ENCODE measurements around the gene MBP. TPM values are rescaled to one million over a fixed set of nuclear protein-coding genes. Genes with fewer than 3 reads are reported as not detected.

The MBP gene
- total and polyA plus RNA-seq, 2 of the 13 experiments (the other 11 are each of a cell fraction or from before 2014, with no cell fraction given) = 5.0 to 8.5 TPM

DNA sequence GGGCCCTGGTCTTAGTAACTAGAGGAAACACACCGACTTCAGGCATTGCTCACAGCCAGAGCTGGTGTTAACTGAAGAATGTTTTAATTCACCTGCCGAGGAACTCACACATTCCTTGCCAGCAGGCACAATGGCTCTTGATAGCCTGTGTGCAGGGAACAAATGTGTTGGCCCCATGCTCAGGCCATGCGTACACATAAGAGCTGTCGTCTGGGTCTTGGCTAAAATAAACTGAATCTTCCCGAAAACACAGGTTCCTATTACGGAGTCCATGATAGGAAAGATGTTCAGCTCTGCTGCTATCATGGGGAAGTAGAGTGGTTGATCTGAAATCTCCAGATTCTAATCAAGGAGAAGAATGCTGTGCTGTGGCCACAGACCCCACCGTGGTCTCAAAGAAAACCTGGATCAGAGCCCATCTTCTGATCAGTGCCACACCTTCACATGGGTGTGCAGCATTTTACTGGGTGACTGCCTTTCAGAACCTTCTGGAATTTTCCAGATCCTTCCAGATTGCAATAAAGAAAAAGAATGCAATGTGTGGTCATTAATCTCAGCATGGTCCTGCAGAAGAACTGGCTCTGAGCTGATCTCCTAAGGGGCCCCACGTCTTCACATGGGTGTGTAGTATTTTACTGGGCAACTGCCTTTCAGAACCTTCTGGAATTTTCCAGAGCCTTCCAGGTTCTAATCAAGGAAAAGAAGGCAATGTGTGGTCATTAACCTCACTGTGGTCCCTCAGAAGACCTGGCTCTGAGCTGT lies 17.2 kb downstream of the MBP start:
- ChIA-PET CTCF (ENCODE audit: low intra/inter-chr PET ratio, low total read pairs) (interaction anchor here (1.2 kb wide), 1 partner anchor 17 kb away, joined by 3 read pairs; the partner anchor contains the start of gene MBP), POLR2A (interaction anchor here (0.9 to 2.4 kb wide), 9 partner anchors 8 to 58 kb away, joined by 3 to 19 read pairs (median 4); partner anchors contain the start of gene MBP)
- intact Hi-C loops (cut with micrococcal nuclease; ENCODE audit: unreplicated experiment) = loop anchor here (2.0 kb wide), 2 partner anchors 17 to 29 kb away; partner anchors contain the start of gene MBP
- Histone ChIP-seq H3K4me2 (ENCODE audit: low read depth, low read length) (peak overlapping the region; percentile 75), H3K36me3 (replicated peaks in 1 of 2; ENCODE audit: control insufficient read depth in 1 of 2, insufficient read depth in 2 of 2, low read length in 2 of 2) (no peaks in the 10 kb centered on the region), H3K79me2 (ENCODE audit: insufficient read depth, low read length) (no peaks in the 10 kb centered on the region), H3K27me3 (ENCODE audit: control insufficient read depth in 1 of 2, insufficient read depth in 2 of 2, low read length in 2 of 2) (no peaks in the 10 kb centered on the region), H4K20me1 (ENCODE audit: insufficient read depth, low read length) (no peaks in the 10 kb centered on the region), H3K4me3 (replicated peaks in 1 of 3; ENCODE audit: insufficient read depth in 1 of 3, low read depth in 2 of 3, low read length in 3 of 3) (peak overlapping the region; percentile 19 to 64 (median 43); a peak in 5 of 6 replicates), H3K4me1 (ENCODE audit: insufficient read depth, low read length) (peaks cover 56% of the 10 kb centered on the region), H3K27ac (ENCODE audit: extremely low read length, insufficient read depth, low read length) (peak overlapping the region; percentile 87), H3K9me3 (ENCODE audit: low read length) (no peaks in the 10 kb centered on the region), H3K9ac (ENCODE audit: insufficient read depth, low read depth, low read length) (peak overlapping the region; percentile 56), H2AFZ (ENCODE audit: low read length) (no peak overlapping the region)
- no TSS peak for BruUV-seq (replicated peaks)
- no peak for DNase-seq (ENCODE audit: low spot score)
- TF ChIP-seq, protein P1, sequence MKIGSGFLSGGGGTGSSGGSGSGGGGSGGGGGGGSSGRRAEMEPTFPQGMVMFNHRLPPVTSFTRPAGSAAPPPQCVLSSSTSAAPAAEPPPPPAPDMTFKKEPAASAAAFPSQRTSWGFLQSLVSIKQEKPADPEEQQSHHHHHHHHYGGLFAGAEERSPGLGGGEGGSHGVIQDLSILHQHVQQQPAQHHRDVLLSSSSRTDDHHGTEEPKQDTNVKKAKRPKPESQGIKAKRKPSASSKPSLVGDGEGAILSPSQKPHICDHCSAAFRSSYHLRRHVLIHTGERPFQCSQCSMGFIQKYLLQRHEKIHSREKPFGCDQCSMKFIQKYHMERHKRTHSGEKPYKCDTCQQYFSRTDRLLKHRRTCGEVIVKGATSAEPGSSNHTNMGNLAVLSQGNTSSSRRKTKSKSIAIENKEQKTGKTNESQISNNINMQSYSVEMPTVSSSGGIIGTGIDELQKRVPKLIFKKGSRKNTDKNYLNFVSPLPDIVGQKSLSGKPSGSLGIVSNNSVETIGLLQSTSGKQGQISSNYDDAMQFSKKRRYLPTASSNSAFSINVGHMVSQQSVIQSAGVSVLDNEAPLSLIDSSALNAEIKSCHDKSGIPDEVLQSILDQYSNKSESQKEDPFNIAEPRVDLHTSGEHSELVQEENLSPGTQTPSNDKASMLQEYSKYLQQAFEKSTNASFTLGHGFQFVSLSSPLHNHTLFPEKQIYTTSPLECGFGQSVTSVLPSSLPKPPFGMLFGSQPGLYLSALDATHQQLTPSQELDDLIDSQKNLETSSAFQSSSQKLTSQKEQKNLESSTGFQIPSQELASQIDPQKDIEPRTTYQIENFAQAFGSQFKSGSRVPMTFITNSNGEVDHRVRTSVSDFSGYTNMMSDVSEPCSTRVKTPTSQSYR (CRISPR knock-in tag; IDR thresholded peaks at IDR 0.05; ENCODE audit: borderline replicate concordance) = no peak
- TF ChIP-seq ZBTB38 (CRISPR knock-in tag; IDR thresholded peaks at IDR 0.05) (no peak), ZNF567 (CRISPR knock-in tag; IDR thresholded peaks at IDR 0.05; ENCODE audit: borderline replicate concordance) (0 out of 2 replicates have a peak, but pooled peaks have one; percentile 24)
- TF ChIP-seq, protein P2, sequence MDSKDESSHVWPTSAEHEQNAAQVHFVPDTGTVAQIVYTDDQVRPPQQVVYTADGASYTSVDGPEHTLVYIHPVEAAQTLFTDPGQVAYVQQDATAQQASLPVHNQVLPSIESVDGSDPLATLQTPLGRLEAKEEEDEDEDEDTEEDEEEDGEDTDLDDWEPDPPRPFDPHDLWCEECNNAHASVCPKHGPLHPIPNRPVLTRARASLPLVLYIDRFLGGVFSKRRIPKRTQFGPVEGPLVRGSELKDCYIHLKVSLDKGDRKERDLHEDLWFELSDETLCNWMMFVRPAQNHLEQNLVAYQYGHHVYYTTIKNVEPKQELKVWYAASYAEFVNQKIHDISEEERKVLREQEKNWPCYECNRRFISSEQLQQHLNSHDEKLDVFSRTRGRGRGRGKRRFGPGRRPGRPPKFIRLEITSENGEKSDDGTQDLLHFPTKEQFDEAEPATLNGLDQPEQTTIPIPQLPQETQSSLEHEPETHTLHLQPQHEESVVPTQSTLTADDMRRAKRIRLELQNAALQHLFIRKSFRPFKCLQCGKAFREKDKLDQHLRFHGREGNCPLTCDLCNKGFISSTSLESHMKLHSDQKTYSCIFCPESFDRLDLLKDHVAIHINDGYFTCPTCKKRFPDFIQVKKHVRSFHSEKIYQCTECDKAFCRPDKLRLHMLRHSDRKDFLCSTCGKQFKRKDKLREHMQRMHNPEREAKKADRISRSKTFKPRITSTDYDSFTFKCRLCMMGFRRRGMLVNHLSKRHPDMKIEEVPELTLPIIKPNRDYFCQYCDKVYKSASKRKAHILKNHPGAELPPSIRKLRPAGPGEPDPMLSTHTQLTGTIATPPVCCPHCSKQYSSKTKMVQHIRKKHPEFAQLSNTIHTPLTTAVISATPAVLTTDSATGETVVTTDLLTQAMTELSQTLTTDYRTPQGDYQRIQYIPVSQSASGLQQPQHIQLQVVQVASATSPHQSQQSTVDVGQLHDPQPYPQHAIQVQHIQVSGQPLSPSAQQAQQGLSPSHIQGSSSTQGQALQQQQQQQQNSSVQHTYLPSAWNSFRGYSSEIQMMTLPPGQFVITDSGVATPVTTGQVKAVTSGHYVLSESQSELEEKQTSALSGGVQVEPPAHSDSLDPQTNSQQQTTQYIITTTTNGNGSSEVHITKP (CRISPR knock-in tag; IDR thresholded peaks at IDR 0.05; ENCODE audit: low read depth) = peak; percentile 7; the same call in 1 of the 2 replicates
- TF ChIP-seq, protein P3, sequence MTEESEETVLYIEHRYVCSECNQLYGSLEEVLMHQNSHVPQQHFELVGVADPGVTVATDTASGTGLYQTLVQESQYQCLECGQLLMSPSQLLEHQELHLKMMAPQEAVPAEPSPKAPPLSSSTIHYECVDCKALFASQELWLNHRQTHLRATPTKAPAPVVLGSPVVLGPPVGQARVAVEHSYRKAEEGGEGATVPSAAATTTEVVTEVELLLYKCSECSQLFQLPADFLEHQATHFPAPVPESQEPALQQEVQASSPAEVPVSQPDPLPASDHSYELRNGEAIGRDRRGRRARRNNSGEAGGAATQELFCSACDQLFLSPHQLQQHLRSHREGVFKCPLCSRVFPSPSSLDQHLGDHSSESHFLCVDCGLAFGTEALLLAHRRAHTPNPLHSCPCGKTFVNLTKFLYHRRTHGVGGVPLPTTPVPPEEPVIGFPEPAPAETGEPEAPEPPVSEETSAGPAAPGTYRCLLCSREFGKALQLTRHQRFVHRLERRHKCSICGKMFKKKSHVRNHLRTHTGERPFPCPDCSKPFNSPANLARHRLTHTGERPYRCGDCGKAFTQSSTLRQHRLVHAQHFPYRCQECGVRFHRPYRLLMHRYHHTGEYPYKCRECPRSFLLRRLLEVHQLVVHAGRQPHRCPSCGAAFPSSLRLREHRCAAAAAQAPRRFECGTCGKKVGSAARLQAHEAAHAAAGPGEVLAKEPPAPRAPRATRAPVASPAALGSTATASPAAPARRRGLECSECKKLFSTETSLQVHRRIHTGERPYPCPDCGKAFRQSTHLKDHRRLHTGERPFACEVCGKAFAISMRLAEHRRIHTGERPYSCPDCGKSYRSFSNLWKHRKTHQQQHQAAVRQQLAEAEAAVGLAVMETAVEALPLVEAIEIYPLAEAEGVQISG (CRISPR knock-in tag; IDR thresholded peaks at IDR 0.05) = no peak
- no peak for FAIRE-seq
- in situ Hi-C loops (cut with HindIII; ENCODE audit: extremely low pct_ligation_motif_present, low pct_unique_long_range_greater_than_20kb) = no loop called here
- no peak for ATAC-seq
- 32% methylated on average over 7 of the region's 8 CpGs for WGBS (ENCODE audit: low lambda C conversion rate)

All from HepG2 (cell line).